Endothelial cell (in vitro differentiated cells): ENCODE measurements around the gene HOMER2. TPM values are rescaled to one million over a fixed set of nuclear protein-coding genes. Genes with fewer than 3 reads are reported as not detected.
"Not testable (repeated sequence)": the region's sequence is repeated elsewhere in the genome, so short reads cannot be mapped to it uniquely, and the experiment has no call there.

Experiments used
- DNase-seq: peaks from one replicate; pipeline ENCODE4 v3.0.0; 2021; ENCODE audit warnings: low spot score
- H3K27ac Mint-ChIP-seq: one replicate; pipeline ENCODE4 v1.8.0; 2021; ENCODE audit warnings: mixed read lengths, inconsistent platforms; ENCODE audit not compliant: unreplicated experiment
- H3K27me3 Mint-ChIP-seq: one replicate; pipeline ENCODE4 v1.8.0; 2021; ENCODE audit warnings: mild to moderate bottlenecking, moderate library complexity, mixed read lengths, inconsistent platforms; ENCODE audit not compliant: unreplicated experiment
- H3K36me3 Mint-ChIP-seq: one replicate; pipeline ENCODE4 v1.8.0; 2021; ENCODE audit warnings: mild to moderate bottlenecking, low read depth, mixed read lengths, inconsistent platforms; ENCODE audit not compliant: unreplicated experiment
- H3K4me1 Mint-ChIP-seq: one replicate; pipeline ENCODE4 v1.8.0; 2021; ENCODE audit warnings: mild to moderate bottlenecking, mixed read lengths, inconsistent platforms; ENCODE audit not compliant: unreplicated experiment
- H3K4me3 Mint-ChIP-seq: one replicate; pipeline ENCODE4 v1.8.0; 2021; ENCODE audit warnings: mild to moderate bottlenecking, mixed read lengths, inconsistent platforms; ENCODE audit not compliant: unreplicated experiment
- H3K9me3 Mint-ChIP-seq: one replicate; pipeline ENCODE4 v1.8.0; 2021; ENCODE audit warnings: mixed read lengths, inconsistent platforms; ENCODE audit not compliant: unreplicated experiment
- total RNA-seq: library from RNA; stranded (reverse); fragmentation: NEBNext Ultra II Directional; extraction: Animal tissue kit (Norgen Biotek cat#: 25700); gene quantifications from one replicate; pipeline ENCODE4 v1.2.1, GENCODE V29; 2021; ENCODE audit not compliant: unreplicated experiment
- TF ChIP-seq, protein P1 (sequence below): fragments of 200-600 bp; sonication (generic); IDR thresholded peaks from one replicate; pipeline ENCODE4 v1.5.0; 2021; ENCODE audit warnings: antibody characterized with exemption; ENCODE audit not compliant: unreplicated experiment

HOMER2 gene
- total RNA-seq, 1 donor from 2014 or later: 3.0 TPM

DNA sequence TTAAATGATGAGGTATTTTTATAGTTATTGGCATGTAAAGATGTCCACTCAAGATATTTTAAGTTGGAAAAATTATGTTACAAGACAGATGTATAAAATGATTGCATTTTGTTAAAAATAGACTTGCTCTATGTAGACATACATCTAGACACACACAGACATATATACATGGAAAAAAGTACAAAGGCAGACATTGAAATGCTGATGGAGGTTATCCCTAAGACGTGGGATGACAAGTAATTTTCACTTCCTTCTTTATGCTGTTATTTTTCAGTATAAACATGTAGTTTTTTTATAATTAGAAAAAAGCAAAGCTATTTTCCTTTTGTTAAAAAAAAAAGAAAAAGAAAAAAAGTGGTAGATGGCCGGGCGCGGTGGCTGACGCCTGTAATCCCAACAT lies 7.2 kb downstream of the HOMER2 start:
- Mint-ChIP-seq H3K27me3 (peaks cover 2% of the 10 kb centered on the region), H3K27ac (no peak overlapping the region), H3K4me1 (no peaks in the 10 kb centered on the region), H3K9me3 (no peaks in the 10 kb centered on the region), H3K4me3 (no peak overlapping the region), H3K36me3 (no peaks in the 10 kb centered on the region)
- TF ChIP-seq, protein P1, sequence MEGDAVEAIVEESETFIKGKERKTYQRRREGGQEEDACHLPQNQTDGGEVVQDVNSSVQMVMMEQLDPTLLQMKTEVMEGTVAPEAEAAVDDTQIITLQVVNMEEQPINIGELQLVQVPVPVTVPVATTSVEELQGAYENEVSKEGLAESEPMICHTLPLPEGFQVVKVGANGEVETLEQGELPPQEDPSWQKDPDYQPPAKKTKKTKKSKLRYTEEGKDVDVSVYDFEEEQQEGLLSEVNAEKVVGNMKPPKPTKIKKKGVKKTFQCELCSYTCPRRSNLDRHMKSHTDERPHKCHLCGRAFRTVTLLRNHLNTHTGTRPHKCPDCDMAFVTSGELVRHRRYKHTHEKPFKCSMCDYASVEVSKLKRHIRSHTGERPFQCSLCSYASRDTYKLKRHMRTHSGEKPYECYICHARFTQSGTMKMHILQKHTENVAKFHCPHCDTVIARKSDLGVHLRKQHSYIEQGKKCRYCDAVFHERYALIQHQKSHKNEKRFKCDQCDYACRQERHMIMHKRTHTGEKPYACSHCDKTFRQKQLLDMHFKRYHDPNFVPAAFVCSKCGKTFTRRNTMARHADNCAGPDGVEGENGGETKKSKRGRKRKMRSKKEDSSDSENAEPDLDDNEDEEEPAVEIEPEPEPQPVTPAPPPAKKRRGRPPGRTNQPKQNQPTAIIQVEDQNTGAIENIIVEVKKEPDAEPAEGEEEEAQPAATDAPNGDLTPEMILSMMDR: no peak
- DNase-seq: no peak

DNA sequence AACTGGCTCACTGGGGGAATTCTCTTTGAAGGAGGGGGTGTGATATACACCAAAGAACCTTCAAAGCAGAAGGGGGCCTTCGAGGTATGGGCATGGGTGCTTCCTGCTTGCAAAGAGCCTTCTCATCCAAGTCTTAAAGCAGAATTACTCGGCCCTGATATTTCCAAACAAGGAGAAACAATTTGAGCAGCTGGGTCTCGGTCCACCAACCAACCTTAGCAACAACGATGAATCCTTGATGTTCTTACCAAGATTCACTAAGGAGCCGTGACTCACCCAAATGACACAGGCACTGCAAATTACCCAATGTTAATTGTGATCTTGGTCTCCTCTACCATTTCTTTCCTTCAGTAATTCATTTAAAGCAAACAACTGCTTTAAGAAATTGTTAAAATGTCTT lies 7.7 kb downstream of the HOMER2 start:
- peaks cover 2% of the 10 kb centered on the region for H3K27me3 Mint-ChIP-seq
- no peak for DNase-seq
- no peak overlapping the region for H3K27ac Mint-ChIP-seq
- H3K9me3 Mint-ChIP-seq: no peaks in the 10 kb centered on the region
- H3K4me1 Mint-ChIP-seq: no peaks in the 10 kb centered on the region
- no peaks in the 10 kb centered on the region for H3K36me3 Mint-ChIP-seq
- no peak overlapping the region for H3K4me3 Mint-ChIP-seq
- TF ChIP-seq, protein P1: no peak

DNA sequence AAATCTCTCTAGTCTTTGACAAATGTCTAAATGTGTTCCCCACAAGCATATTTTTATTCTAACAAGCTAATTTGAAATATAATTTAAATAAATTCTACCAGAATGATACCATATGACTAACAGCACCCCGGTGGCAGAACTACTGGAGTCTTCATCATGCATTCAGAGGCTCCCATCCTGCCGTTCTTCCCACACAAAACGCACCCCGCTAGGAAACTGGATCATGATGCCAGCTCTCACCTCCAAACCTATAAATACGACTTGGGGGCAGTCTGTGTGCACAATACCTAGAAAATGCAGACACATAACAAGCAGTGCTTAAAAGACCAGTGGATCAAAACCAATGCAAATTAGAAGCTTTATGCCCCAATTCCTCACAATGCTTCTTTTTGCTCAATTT lies 8.5 kb downstream of the HOMER2 start:
- no peak overlapping the region for H3K4me3 Mint-ChIP-seq
- TF ChIP-seq, protein P1: no peak
- H3K36me3 Mint-ChIP-seq: no peaks in the 10 kb centered on the region
- peaks cover 2% of the 10 kb centered on the region for H3K27me3 Mint-ChIP-seq
- no peak for DNase-seq
- no peak overlapping the region for H3K27ac Mint-ChIP-seq
- no peaks in the 10 kb centered on the region for H3K4me1 Mint-ChIP-seq
- no peaks in the 10 kb centered on the region for H3K9me3 Mint-ChIP-seq

DNA sequence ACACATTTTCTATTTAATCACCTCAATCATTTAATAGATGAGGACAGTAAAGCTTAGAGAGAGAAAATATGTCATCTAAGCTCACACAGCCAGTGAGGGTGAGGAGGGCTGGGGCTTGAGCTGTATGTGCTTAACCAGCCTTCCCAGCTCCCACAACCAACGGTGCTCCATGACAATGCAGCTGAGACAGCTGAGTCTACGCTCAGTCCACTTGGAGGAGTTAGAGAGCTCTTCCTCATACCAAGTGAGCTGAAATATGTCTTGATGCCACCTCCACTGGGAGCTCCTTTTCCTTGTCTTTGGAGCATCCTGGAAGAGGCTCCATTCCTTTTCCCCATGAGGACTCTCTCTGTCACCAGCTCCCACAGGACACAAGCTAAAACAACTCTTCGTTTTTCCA lies 9.3 kb downstream of the HOMER2 start:
- TF ChIP-seq, protein P1: no peak
- Mint-ChIP-seq H3K27me3 (peaks cover 3% of the 10 kb centered on the region), H3K27ac (no peak overlapping the region), H3K9me3 (no peaks in the 10 kb centered on the region), H3K4me1 (no peaks in the 10 kb centered on the region), H3K36me3 (no peaks in the 10 kb centered on the region), H3K4me3 (no peak overlapping the region)
- DNase-seq: no peak

DNA sequence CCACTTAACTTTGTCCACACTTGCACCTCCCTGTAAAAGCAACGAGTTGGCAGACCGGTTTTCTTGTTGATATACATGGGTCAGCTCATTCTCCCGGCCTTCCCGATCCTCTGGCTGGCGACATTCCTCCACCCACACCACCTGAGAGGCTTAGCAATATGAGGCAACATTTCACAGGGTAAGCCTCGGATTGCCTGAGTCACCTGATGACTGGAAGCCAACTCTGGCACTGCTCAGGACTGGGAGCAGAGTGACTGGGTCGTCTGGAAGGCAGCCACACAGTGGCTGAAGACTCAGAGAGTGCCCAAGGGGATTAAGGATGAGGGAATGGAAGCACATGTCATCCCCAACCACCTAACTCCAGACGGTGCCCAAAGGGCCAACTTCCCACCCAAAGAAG lies 9.8 kb downstream of the HOMER2 start:
- no peaks in the 10 kb centered on the region for H3K9me3 Mint-ChIP-seq
- DNase-seq: no peak
- H3K27ac Mint-ChIP-seq: no peak overlapping the region
- TF ChIP-seq, protein P1: no peak
- peaks cover 3% of the 10 kb centered on the region for H3K27me3 Mint-ChIP-seq
- H3K4me3 Mint-ChIP-seq: no peak overlapping the region
- no peaks in the 10 kb centered on the region for H3K4me1 Mint-ChIP-seq
- no peaks in the 10 kb centered on the region for H3K36me3 Mint-ChIP-seq

DNA sequence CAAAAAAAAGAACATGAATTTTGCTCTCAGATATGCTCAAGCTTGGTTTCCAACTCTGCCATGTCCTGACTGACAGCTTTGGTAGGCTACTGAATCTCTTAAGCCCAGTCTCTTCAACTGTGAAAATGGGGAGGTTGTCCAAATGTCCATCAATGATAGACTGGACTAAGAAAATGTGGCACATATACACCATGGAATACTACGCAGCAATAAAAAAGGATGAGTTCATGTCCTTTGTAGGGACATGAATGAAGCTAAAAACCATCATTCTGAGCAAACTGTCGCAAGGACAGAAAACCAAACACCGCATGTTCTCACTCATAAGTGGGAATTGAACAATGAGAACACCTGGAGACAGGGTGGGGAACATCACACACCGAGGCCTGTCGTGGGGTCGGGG lies 12.8 kb downstream of the HOMER2 start:
- not testable (repeated sequence) for H3K4me3 Mint-ChIP-seq, H3K4me1 Mint-ChIP-seq, H3K36me3 Mint-ChIP-seq, H3K27me3 Mint-ChIP-seq, DNase-seq, H3K27ac Mint-ChIP-seq, H3K9me3 Mint-ChIP-seq
